IMR-90 (cell line): ENCODE results near the gene EFNA5. TPM values are rescaled to one million over a fixed set of nuclear protein-coding genes. Genes with fewer than 3 reads are reported as not detected.

Experiments used
- ATAC-seq: fragments of 200-7000 bp; cut with Tn5 transposase; 2 replicates; pipeline ENCODE4 v1.9.1; 2020; ENCODE audit warnings: low read depth, mild to moderate bottlenecking, moderate library complexity
- BruUV-seq: library from RNA; stranded (reverse); fragments of 400-500 nt; replicated peaks from 2 replicates; lab custom pipeline; 2021; lab: Mats Ljungman, UMichigan
- CTCF ChIA-PET: fragments of 300-600 bp; formaldehyde crosslinking; extraction: SDS; loops from one replicate; lab custom pipeline; 2021; ENCODE audit warnings: antibody characterized with exemption; lab: Yijun Ruan, JAX
- POLR2A ChIA-PET: fragments of 300-600 bp; sonication (Branson Sonifier 250); formaldehyde crosslinking; loops from one replicate; lab custom pipeline; 2022; ENCODE audit warnings: antibody characterized with exemption; ENCODE audit not compliant: unreplicated experiment; lab: Charles Lee
- DNase-seq: peaks from one replicate; pipeline ENCODE4 v3.0.0; 2013
- H2AFZ ChIP-seq: replicated peaks from 2 replicates; pipeline ENCODE3; 2013; ENCODE audit warnings: low read length, mild to moderate bottlenecking; ENCODE audit not compliant: poor library complexity
- H2AK5ac ChIP-seq: 2 replicates; pipeline ENCODE4 v1.6.1; 2013; ENCODE audit warnings: low read depth, low read length, inconsistent platforms
- H2AK9ac ChIP-seq: replicated peaks from 2 replicates; pipeline ENCODE3; 2013; ENCODE audit warnings: mild to moderate bottlenecking, low read depth, low read length, moderate library complexity; ENCODE audit not compliant: poor library complexity
- H2BK120ac ChIP-seq: 2 replicates; pipeline ENCODE4 v1.6.1; 2013; ENCODE audit warnings: low read depth, low read length, inconsistent platforms
- H2BK15ac ChIP-seq: 3 replicates; pipeline ENCODE4 v1.6.1; 2013; ENCODE audit warnings: low read depth, low read length, inconsistent platforms
- H2BK20ac ChIP-seq: 2 replicates; pipeline ENCODE4 v1.6.1; 2013; ENCODE audit warnings: low read depth, mild to moderate bottlenecking, inconsistent platforms, low read length, moderate library complexity
- H2BK5ac ChIP-seq: 2 replicates; pipeline ENCODE4 v1.6.1; 2013; ENCODE audit warnings: mild to moderate bottlenecking, low read depth, low read length, inconsistent platforms; ENCODE audit not compliant: poor library complexity, severe bottlenecking
- H3K14ac ChIP-seq: replicated peaks from 2 replicates; pipeline ENCODE4 v1.6.1; 2013; ENCODE audit warnings: low read depth, low read length, inconsistent platforms
- H3K18ac ChIP-seq: 2 replicates; pipeline ENCODE4 v1.6.1; 2013; ENCODE audit warnings: low read depth, low read length, control low read depth
- H3K23ac ChIP-seq: 2 replicates; pipeline ENCODE4 v1.6.1; 2013; ENCODE audit warnings: low read depth, low read length, inconsistent platforms
- H3K27ac ChIP-seq: 2 replicates; pipeline ENCODE4 v1.5.1; 2013; ENCODE audit warnings: mild to moderate bottlenecking, control low read depth, low read length; ENCODE audit not compliant: insufficient read depth
- H3K27me3 ChIP-seq: 2 replicates; pipeline ENCODE4 v1.6.1; 2013; ENCODE audit warnings: low read length; ENCODE audit not compliant: control insufficient read depth, insufficient read depth
- H3K36me3 ChIP-seq: 2 replicates; pipeline ENCODE4 v1.6.1; 2013; ENCODE audit warnings: low read length, mixed read lengths; ENCODE audit not compliant: control insufficient read depth, insufficient read depth
- H3K4ac ChIP-seq: 2 replicates; pipeline ENCODE4 v1.6.1; 2013; ENCODE audit warnings: low read depth, low read length, inconsistent platforms
- H3K4me1 ChIP-seq: 2 replicates; pipeline ENCODE4 v1.6.1; 2013; ENCODE audit warnings: low read length, mixed read lengths; ENCODE audit not compliant: control insufficient read depth, insufficient read depth
- H3K4me2 ChIP-seq: 2 replicates; pipeline ENCODE4 v1.6.1; 2013; ENCODE audit warnings: low read depth, mild to moderate bottlenecking, control low read depth, low read length, moderate library complexity
- H3K4me3 ChIP-seq: 2 replicates; pipeline ENCODE4 v1.5.1; 2013; ENCODE audit warnings: low read depth, mild to moderate bottlenecking, control low read depth, low read length, moderate library complexity; ENCODE audit not compliant: insufficient read depth
- H3K56ac ChIP-seq: 2 replicates; pipeline ENCODE4 v1.6.1; 2013; ENCODE audit warnings: low read length, inconsistent platforms; ENCODE audit not compliant: insufficient read depth; ENCODE audit errors: extremely low read depth
- H3K79me1 ChIP-seq, 2 experiments: 2 replicates each; pipeline ENCODE4 v1.6.1; 2013; ENCODE audit warnings: low read length in 2 of 2, inconsistent platforms in 1 of 2, low read depth in 1 of 2
- H3K9ac ChIP-seq: 2 replicates; pipeline ENCODE4 v1.6.1; 2013; ENCODE audit warnings: low read depth, low read length, control low read depth
- H3K9me1 ChIP-seq: 2 replicates; pipeline ENCODE4 v1.6.1; 2013; ENCODE audit warnings: low read length, inconsistent platforms; ENCODE audit not compliant: insufficient read depth
- H3K9me3 ChIP-seq: 2 replicates; pipeline ENCODE4 v1.6.1; 2013; ENCODE audit warnings: low read length; ENCODE audit not compliant: control insufficient read depth, insufficient read depth
- H4K20me1 ChIP-seq: 2 replicates; pipeline ENCODE4 v1.6.1; 2013; ENCODE audit warnings: low read length, inconsistent platforms; ENCODE audit not compliant: insufficient read depth
- H4K5ac ChIP-seq: 2 replicates; pipeline ENCODE4 v1.6.1; 2013; ENCODE audit warnings: mild to moderate bottlenecking, low read depth, low read length, control low read depth
- H4K8ac ChIP-seq, 2 experiments: 2 replicates each; pipeline ENCODE4 v1.6.1; 2013; ENCODE audit warnings: low read depth in 2 of 2, low read length in 2 of 2, control low read depth in 1 of 2, inconsistent platforms in 1 of 2
- H4K91ac ChIP-seq: 2 replicates; pipeline ENCODE4 v1.6.1; 2013; ENCODE audit warnings: low read depth, low read length, inconsistent platforms; ENCODE audit not compliant: insufficient read depth
- MAFK ChIP-seq: IDR thresholded peaks from 2 replicates; pipeline ENCODE4 v1.6.1; 2012; ENCODE audit warnings: low read depth, low read length, improper control_type of control experiment
- MAZ ChIP-seq: IDR thresholded peaks from 2 replicates; pipeline ENCODE4 v1.6.1; 2012; ENCODE audit warnings: low read depth, mild to moderate bottlenecking, low read length, improper control_type of control experiment, moderate library complexity, borderline replicate concordance
- WGBS, 2 experiments: methylation state at CpG; one replicate each; pipeline versions ENCODE4 v1.1.5 to v1.1.7; 2013; ENCODE audit warnings: missing lambda C conversion rate in 2 of 2; ENCODE audit not compliant: insufficient read length in 1 of 2; ENCODE audit errors: extremely low coverage in 2 of 2; 5-methylcytosine and 5-hydroxymethylcytosine counted together
- dilution Hi-C: fragments of 300-500 bp; cut with HindIII; formaldehyde crosslinking; loops from one replicate; pipeline ENCODE4 v1.14.3; 2018; ENCODE audit warnings: low sequenced_read_pairs; ENCODE audit not compliant: unreplicated experiment
- in situ Hi-C: fragments of 300-500 bp; cut with MboI; formaldehyde crosslinking; loops from 3 replicates; pipeline ENCODE4 v1.14.3; 2019; ENCODE audit warnings: low sequenced_read_pairs, inconsistent platforms, mixed read lengths
- intact Hi-C: fragments of 100-400 bp; cut with micrococcal nuclease; formaldehyde crosslinking; loops from 2 replicates; pipeline ENCODE4 v1.10.0; 2022
- polyA plus RNA-seq, 3 experiments: library from polyadenylated mRNA; depleted of rRNA; stranded (reverse); fragments of >200 nt; gene quantifications; 2 replicates each; pipeline ENCODE4 v1.2.3, GENCODE V29; 2012; ENCODE audit warnings: low replicate concordance in 1 of 3
- total RNA-seq: library from RNA; depleted of rRNA; stranded (reverse); fragments of >200 nt; gene quantifications from 2 replicates; pipeline ENCODE4 v1.2.3, GENCODE V29; 2012

The EFNA5 gene
- total and polyA plus RNA-seq, 2 of the 4 experiments (the other 2 are of a cell fraction), result 1.5 to 1.6 TPM

GRCh38 chr5:107544967-107545366, 125.8 kb downstream of the EFNA5 start:
- Histone ChIP-seq H2BK5ac (no peak overlapping the region), H3K23ac (no peak overlapping the region), H4K5ac (no peak overlapping the region), H2AFZ (no peak overlapping the region), H3K14ac (no peak overlapping the region), H3K79me1 (peaks cover 0 to 3% of the 10 kb centered on the region in 2 experiments; a peak in 2 of 4 replicates), H3K4ac (no peak overlapping the region), H4K8ac (no peak overlapping the region), H3K9me1 (no peaks in the 10 kb centered on the region; the same call in 1 of the 2 replicates), H2AK9ac (no peak overlapping the region), H3K36me3 (no peaks in the 10 kb centered on the region), H2BK15ac (no peak overlapping the region), H3K4me1 (peaks cover 4% of the 10 kb centered on the region; the same call in 1 of the 2 replicates), H2AK5ac (no peak overlapping the region), H3K27ac (no peak overlapping the region), H3K9ac (no peak overlapping the region), H2BK20ac (no peak overlapping the region), H3K56ac (no peak overlapping the region), H4K91ac (no peak overlapping the region), H3K18ac (no peak overlapping the region), H3K4me3 (no peak overlapping the region), H3K9me3 (no peaks in the 10 kb centered on the region), H4K20me1 (no peaks in the 10 kb centered on the region; the same call in 1 of the 2 replicates), H3K4me2 (no peak overlapping the region), H2BK120ac (no peak overlapping the region), H3K27me3 (no peaks in the 10 kb centered on the region)
- ATAC-seq (no peak), DNase-seq (no peak)
- BruUV-seq, result no TSS peak
- dilution Hi-C loops, result no loop called here
- no peak for TF ChIP-seq MAFK
- TF ChIP-seq MAZ, result no peak
- ChIA-PET CTCF (no interaction called here), POLR2A (no interaction called here)
- intact Hi-C loops, result no loop called here
- in situ Hi-C loops, result no loop called here
- WGBS, 2 experiments, result no CpG with 5 or more reads among the region's 6 CpGs
